HepG2 (cell line): ENCODE data around the gene TM4SF5. TPM values are rescaled to one million over a fixed set of nuclear protein-coding genes. Genes with fewer than 3 reads are reported as not detected.

Experiments
- CCDC6 ChIP-seq: sonication (generic); formaldehyde crosslinking; IDR thresholded peaks from 2 replicates; pipeline ENCODE4 v1.8.1; 2022; ENCODE audit warnings: mild to moderate bottlenecking, missing genetic modification reagents, moderate library complexity
- CHD4 ChIP-seq: fragments of 200-600 bp; sonication (generic); IDR thresholded peaks from 2 replicates; pipeline ENCODE4 v1.7.0; 2017; ENCODE audit warnings: mild to moderate bottlenecking, low read length, borderline replicate concordance
- CREM ChIP-seq, 2 experiments: sonication (generic) in 1 of 2; formaldehyde crosslinking in 1 of 2; IDR thresholded peaks; 2 replicates each; pipeline versions ENCODE4 v1.4.0 to v1.6.1; 2016 to 2020; ENCODE audit warnings: antibody characterized with exemption in 1 of 2, mild to moderate bottlenecking in 1 of 2, missing genetic modification reagents in 1 of 2
- HOXA3 ChIP-seq: sonication (generic); formaldehyde crosslinking; IDR thresholded peaks from 2 replicates; pipeline ENCODE4 v1.5.0; 2020; ENCODE audit warnings: missing genetic modification reagents
- MZF1 ChIP-seq: sonication (generic); formaldehyde crosslinking; IDR thresholded peaks from 2 replicates; pipeline ENCODE4 v1.8.1; 2023; ENCODE audit warnings: mild to moderate bottlenecking, missing genetic modification reagents, borderline replicate concordance
- PHB2 ChIP-seq: fragments of 450-650 bp; IDR thresholded peaks from 2 replicates; pipeline ENCODE4 v1.6.1; 2018; ENCODE audit not compliant: partially characterized antibody
- RAD21 ChIP-seq: fragments of 450-650 bp; formaldehyde crosslinking; IDR thresholded peaks from 2 replicates; pipeline ENCODE4 v1.5.0; 2020; ENCODE audit warnings: mild to moderate bottlenecking
- RBFOX2 ChIP-seq: fragments of 200-400 bp; formaldehyde crosslinking; IDR thresholded peaks from 2 replicates; pipeline ENCODE4 v1.6.1; 2017; ENCODE audit warnings: low read depth, mild to moderate bottlenecking, low read length
- RERE ChIP-seq: IDR thresholded peaks from 2 replicates; pipeline ENCODE4 v1.6.1; 2016; ENCODE audit warnings: low read depth, missing genetic modification reagents, missing compliant biosample characterization
- SIX4 ChIP-seq: sonication (generic); formaldehyde crosslinking; IDR thresholded peaks from 2 replicates; pipeline ENCODE4 v1.4.0; 2020; ENCODE audit warnings: missing genetic modification reagents
- polyA plus RNA-seq, 8 experiments: library from polyadenylated mRNA; depleted of rRNA in 3 of 8; stranded (reverse) in 7 of 8; unstranded in 1 of 8; fragments of >200 nt; fragmentation: Illumina TruSeq in 4 of 8; extraction: Trizol in 4 of 8; gene quantifications; 2 replicates each; pipeline versions ENCODE4 v1.2.1 to v1.2.3, GENCODE V29; 2011 to 2016; ENCODE audit warnings: low read depth in 4 of 8, missing spikeins in 1 of 8, mixed read lengths in 1 of 8; ENCODE audit not compliant: insufficient read depth in 1 of 8
- total RNA-seq, 5 experiments: library from RNA; depleted of rRNA; stranded (reverse); fragments of >200 nt; fragmentation: Illumina TruSeq; extraction: Trizol; gene quantifications; 2 replicates each; pipeline ENCODE4 v1.2.3, GENCODE V29; 2016; ENCODE audit warnings: low read depth in 1 of 5
- TF ChIP-seq, protein P1 (sequence below): sonication (generic); formaldehyde crosslinking; IDR thresholded peaks from one replicate; pipeline ENCODE4 v1.5.1; 2020; ENCODE audit warnings: mild to moderate bottlenecking, missing genetic modification reagents; ENCODE audit errors: not compliant biosample characterization
- TF ChIP-seq, protein P2 (sequence below): sonication (generic); formaldehyde crosslinking; IDR thresholded peaks from 2 replicates; pipeline ENCODE4 v1.4.0; 2020; ENCODE audit warnings: low read depth, missing genetic modification reagents

Gene TM4SF5
- total and polyA plus RNA-seq, 2 of the 13 experiments (the other 11 are each of a cell fraction or from before 2014, with no cell fraction given) = 30.1 to 126 TPM

DNA sequence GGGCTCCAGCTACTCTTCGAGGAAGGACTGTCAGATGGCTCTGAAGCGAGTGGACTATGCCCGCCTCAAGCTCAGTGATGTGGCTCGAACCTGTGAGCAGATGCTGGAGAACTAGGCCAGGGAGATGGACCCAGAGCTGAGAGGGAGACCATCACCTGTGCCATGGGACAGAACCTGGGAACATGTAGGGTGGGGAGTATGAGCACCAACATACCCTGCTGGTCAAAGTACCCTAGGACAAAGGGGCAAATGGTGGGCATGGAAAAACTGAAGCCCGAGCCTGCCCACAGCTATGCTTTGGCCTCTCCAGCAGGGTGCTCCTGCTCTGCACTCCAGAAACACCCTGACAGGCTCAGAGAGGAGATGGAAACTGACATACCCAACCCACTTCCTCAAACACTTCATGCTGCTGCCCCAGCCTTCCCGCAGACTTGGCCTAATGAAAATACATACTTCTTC is 38.6 kb upstream of the TM4SF5 start (continued):
- TF ChIP-seq, protein P1, sequence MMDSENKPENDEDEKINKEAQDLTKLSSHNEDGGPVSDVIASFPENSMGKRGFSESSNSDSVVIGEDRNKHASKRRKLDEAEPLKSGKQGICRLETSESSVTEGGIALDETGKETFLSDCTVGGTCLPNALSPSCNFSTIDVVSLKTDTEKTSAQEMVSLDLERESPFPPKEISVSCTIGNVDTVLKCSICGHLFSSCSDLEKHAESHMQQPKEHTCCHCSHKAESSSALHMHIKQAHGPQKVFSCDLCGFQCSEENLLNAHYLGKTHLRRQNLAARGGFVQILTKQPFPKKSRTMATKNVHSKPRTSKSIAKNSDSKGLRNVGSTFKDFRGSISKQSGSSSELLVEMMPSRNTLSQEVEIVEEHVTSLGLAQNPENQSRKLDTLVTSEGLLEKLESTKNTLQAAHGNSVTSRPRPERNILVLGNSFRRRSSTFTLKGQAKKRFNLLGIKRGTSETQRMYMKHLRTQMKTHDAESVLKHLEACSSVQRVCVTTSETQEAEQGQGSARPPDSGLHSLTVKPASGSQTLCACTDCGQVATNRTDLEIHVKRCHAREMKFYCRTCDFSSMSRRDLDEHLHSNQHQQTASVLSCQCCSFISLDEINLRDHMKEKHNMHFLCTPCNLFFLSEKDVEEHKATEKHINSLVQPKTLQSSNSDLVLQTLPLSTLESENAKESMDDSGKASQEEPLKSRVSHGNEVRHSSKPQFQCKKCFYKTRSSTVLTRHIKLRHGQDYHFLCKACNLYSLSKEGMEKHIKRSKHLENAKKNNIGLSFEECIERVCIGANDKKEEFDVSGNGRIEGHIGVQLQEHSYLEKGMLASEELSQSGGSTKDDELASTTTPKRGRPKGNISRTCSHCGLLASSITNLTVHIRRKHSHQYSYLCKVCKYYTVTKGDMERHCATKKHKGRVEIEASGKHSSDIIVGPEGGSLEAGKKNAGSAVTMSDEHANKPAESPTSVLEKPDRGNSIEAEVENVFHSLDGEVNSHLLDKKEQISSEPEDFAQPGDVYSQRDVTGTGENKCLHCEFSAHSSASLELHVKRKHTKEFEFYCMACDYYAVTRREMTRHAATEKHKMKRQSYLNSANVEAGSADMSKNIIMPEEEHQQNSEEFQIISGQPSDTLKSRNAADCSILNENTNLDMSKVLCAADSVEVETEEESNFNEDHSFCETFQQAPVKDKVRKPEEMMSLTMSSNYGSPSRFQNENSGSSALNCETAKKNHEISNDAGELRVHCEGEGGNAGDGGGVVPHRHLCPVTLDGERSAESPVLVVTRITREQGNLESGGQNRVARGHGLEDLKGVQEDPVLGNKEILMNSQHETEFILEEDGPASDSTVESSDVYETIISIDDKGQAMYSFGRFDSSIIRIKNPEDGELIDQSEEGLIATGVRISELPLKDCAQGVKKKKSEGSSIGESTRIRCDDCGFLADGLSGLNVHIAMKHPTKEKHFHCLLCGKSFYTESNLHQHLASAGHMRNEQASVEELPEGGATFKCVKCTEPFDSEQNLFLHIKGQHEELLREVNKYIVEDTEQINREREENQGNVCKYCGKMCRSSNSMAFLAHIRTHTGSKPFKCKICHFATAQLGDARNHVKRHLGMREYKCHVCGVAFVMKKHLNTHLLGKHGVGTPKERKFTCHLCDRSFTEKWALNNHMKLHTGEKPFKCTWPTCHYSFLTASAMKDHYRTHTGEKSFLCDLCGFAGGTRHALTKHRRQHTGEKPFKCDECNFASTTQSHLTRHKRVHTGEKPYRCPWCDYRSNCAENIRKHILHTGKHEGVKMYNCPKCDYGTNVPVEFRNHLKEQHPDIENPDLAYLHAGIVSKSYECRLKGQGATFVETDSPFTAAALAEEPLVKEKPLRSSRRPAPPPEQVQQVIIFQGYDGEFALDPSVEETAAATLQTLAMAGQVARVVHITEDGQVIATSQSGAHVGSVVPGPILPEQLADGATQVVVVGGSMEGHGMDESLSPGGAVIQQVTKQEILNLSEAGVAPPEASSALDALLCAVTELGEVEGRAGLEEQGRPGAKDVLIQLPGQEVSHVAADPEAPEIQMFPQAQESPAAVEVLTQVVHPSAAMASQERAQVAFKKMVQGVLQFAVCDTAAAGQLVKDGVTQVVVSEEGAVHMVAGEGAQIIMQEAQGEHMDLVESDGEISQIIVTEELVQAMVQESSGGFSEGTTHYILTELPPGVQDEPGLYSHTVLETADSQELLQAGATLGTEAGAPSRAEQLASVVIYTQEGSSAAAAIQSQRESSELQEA (CRISPR knock-in tag) = no peak
- TF ChIP-seq CHD4 = no peak
- no peak for TF ChIP-seq RERE
- no peak for TF ChIP-seq SIX4 (CRISPR knock-in tag)
- TF ChIP-seq CREM (IDR thresholded peaks at IDR 0.05) = no peak
- TF ChIP-seq CREM (CRISPR knock-in tag; IDR thresholded peaks at IDR 0.05) = no peak
- no peak for TF ChIP-seq CCDC6 (CRISPR knock-in tag)
- TF ChIP-seq, protein P2, sequence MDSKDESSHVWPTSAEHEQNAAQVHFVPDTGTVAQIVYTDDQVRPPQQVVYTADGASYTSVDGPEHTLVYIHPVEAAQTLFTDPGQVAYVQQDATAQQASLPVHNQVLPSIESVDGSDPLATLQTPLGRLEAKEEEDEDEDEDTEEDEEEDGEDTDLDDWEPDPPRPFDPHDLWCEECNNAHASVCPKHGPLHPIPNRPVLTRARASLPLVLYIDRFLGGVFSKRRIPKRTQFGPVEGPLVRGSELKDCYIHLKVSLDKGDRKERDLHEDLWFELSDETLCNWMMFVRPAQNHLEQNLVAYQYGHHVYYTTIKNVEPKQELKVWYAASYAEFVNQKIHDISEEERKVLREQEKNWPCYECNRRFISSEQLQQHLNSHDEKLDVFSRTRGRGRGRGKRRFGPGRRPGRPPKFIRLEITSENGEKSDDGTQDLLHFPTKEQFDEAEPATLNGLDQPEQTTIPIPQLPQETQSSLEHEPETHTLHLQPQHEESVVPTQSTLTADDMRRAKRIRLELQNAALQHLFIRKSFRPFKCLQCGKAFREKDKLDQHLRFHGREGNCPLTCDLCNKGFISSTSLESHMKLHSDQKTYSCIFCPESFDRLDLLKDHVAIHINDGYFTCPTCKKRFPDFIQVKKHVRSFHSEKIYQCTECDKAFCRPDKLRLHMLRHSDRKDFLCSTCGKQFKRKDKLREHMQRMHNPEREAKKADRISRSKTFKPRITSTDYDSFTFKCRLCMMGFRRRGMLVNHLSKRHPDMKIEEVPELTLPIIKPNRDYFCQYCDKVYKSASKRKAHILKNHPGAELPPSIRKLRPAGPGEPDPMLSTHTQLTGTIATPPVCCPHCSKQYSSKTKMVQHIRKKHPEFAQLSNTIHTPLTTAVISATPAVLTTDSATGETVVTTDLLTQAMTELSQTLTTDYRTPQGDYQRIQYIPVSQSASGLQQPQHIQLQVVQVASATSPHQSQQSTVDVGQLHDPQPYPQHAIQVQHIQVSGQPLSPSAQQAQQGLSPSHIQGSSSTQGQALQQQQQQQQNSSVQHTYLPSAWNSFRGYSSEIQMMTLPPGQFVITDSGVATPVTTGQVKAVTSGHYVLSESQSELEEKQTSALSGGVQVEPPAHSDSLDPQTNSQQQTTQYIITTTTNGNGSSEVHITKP (CRISPR knock-in tag) = no peak
- peak; percentile 46 for TF ChIP-seq RAD21 (CRISPR knock-in tag)
- 0 out of 2 replicates have a peak, but pooled peaks have one; percentile 14 for TF ChIP-seq HOXA3 (CRISPR knock-in tag)
- no peak for TF ChIP-seq PHB2
- TF ChIP-seq RBFOX2 = no peak
- no peak for TF ChIP-seq MZF1 (CRISPR knock-in tag)
